ENCODE data around the gene CD248.

The CD248 gene

GRCh38 chr11:66335531-66336233 lies 18.8 kb upstream of the CD248 start:
- no peak for DNase-seq (ENCODE audit: low read depth)
- H3K4me3 ChIP-seq (ENCODE audit: low read depth, low read length): no peak overlapping the region
- TF ChIP-seq CTCF (IDR thresholded peaks at IDR 0.05; ENCODE audit: control insufficient read depth, extremely low read depth, insufficient read depth): no peak

GRCh38 chr11:66334605-66335442 lies 18.0 kb upstream of the CD248 start:
- TF ChIP-seq CTCF (IDR thresholded peaks at IDR 0.05; ENCODE audit: control insufficient read depth, extremely low read depth, insufficient read depth): no peak
- no peak for DNase-seq (ENCODE audit: low read depth)
- H3K4me3 ChIP-seq (ENCODE audit: low read depth, low read length): no peak overlapping the region

GRCh38 chr11:66333896-66334604 lies 17.2 kb upstream of the CD248 start:
- DNase-seq (ENCODE audit: low read depth): no peak
- no peak overlapping the region for H3K4me3 ChIP-seq (ENCODE audit: low read depth, low read length)
- TF ChIP-seq CTCF (IDR thresholded peaks at IDR 0.05; ENCODE audit: control insufficient read depth, extremely low read depth, insufficient read depth): no peak

- H3K4me3 ChIP-seq (ENCODE audit: low read depth, low read length): no peak overlapping the region
- no peak for TF ChIP-seq CTCF (IDR thresholded peaks at IDR 0.05; ENCODE audit: control insufficient read depth, extremely low read depth, insufficient read depth)
- no peak for DNase-seq (ENCODE audit: low read depth)
Measured at GRCh38 chr11:66333220-66333877, 16.5 kb upstream of the CD248 start.

- no peak for DNase-seq (ENCODE audit: low read depth)
- TF ChIP-seq CTCF (IDR thresholded peaks at IDR 0.05; ENCODE audit: control insufficient read depth, extremely low read depth, insufficient read depth): no peak
- no peak overlapping the region for H3K4me3 ChIP-seq (ENCODE audit: low read depth, low read length)
Measured at GRCh38 chr11:66332371-66333219, 15.8 kb upstream of the CD248 start.

All from LNCaP clone FGC (cell line).